IPS DF 4.7 (cell line): ENCODE data around the gene POLN.
"Not testable (repeated sequence)": the region's sequence is repeated elsewhere in the genome, so short reads cannot be mapped to it uniquely, and the experiment has no call there.

Experiments used
- DNase-seq: peaks from one replicate; pipeline ENCODE4 v3.0.0-alpha.2; 2013; ENCODE audit warnings: low spot score; ENCODE audit errors: extremely low read depth

POLN gene

GRCh38 chr4:2166253-2166652 is 75.7 kb downstream of the POLN start:
- DNase-seq, result no peak

- no peak for DNase-seq
These were observed 76.5 kb downstream of the POLN start for GRCh38 chr4:2165391-2165790.

GRCh38 chr4:2163311-2163821 is 78.6 kb downstream of the POLN start:
- DNase-seq, result no peak

GRCh38 chr4:2161092-2161703 is 80.7 kb downstream of the POLN start:
- DNase-seq, result not testable (repeated sequence)

GRCh38 chr4:2159931-2160330 is 82.0 kb downstream of the POLN start:
- DNase-seq, result no peak

- DNase-seq, result no peak
These were observed 86.7 kb downstream of the POLN start for GRCh38 chr4:2155246-2155645.

- DNase-seq, result no peak
These were observed 87.6 kb downstream of the POLN start for GRCh38 chr4:2154215-2154740.

GRCh38 chr4:2151544-2151943 is 90.4 kb downstream of the POLN start:
- no peak for DNase-seq

GRCh38 chr4:2150076-2150475 is 91.8 kb downstream of the POLN start:
- DNase-seq, result no peak

- DNase-seq, result no peak
These were observed 99.1 kb downstream of the POLN start for GRCh38 chr4:2142630-2143427.

GRCh38 chr4:2141762-2142451 is 100.0 kb downstream of the POLN start:
- peak; percentile 7 for DNase-seq

- no peak for DNase-seq
These were observed 100.7 kb downstream of the POLN start for GRCh38 chr4:2141022-2141761.

GRCh38 chr4:2138846-2139500 is 102.9 kb downstream of the POLN start:
- no peak for DNase-seq

- no peak for DNase-seq
These were observed 105.2 kb downstream of the POLN start for GRCh38 chr4:2136726-2137125.

- no peak for DNase-seq
These were observed 106.8 kb downstream of the POLN start for GRCh38 chr4:2135083-2135482.

- DNase-seq, result no peak
These were observed 109.5 kb downstream of the POLN start for GRCh38 chr4:2132438-2132837.

- no peak for DNase-seq
These were observed 114.2 kb downstream of the POLN start for GRCh38 chr4:2127609-2128332.

GRCh38 chr4:2126309-2127043 is 115.4 kb downstream of the POLN start:
- no peak for DNase-seq

GRCh38 chr4:2125831-2126230 is 116.1 kb downstream of the POLN start:
- DNase-seq, result no peak
